Suprapubic skin (tissue), 3 donors: ENCODE data around the gene RAB36.

Experiments used
- POLR2AphosphoS5 ChIP-seq, 3 donors: sonication (generic); formaldehyde crosslinking; IDR thresholded peaks; one replicate each; pipeline ENCODE4 v1.6.1; 2017; ENCODE audit warnings: antibody characterized with exemption in 3 of 3
- TF ChIP-seq, protein P1 (sequence below), 2 donors: fragments of 200-600 bp in 1 of 2; fragments of 450-650 bp in 1 of 2; sonication (generic) in 1 of 2; IDR thresholded peaks; one replicate each; pipeline ENCODE4 v1.5.1; 2016 to 2019; ENCODE audit warnings: antibody characterized with exemption in 2 of 2, mild to moderate bottlenecking in 1 of 2, moderate library complexity in 1 of 2

DNA sequence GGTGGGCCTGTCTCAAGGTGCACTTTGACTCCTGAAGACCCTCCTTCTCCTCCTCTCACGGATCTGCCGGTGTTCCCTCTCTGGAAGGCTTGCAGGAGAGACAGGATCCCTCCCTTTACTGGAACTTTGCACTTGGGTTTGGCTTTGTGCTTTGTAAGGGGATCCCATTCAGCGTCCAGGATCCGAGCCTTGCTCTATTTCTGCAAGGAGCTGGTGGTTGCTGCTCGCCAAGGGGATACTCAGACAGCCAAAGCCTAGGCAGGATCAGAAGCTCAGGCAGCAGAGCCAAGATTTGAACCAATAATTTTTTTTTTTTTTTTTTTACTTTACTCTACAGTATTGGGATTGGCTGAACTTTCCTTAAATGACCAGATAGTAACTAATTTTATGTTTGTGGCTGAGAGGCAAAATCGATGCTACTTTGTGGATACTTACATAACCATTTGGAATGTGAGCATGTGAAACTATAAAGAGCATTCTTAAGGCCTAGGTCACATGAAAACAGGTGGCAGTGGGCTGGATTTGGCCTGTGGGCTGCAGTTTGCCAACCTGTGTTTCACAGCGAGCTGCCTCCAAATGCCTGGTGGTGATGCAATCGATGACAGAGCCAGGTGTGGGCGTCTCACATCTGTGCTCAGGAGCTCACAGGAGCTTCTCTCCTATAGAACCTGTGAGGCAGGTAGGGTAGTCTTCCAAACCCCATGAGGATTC, 60.2 kb downstream of the RAB36 start:
- no peak for TF ChIP-seq POLR2AphosphoS5 (IDR thresholded peaks at IDR 0.05)
- TF ChIP-seq, protein P1, sequence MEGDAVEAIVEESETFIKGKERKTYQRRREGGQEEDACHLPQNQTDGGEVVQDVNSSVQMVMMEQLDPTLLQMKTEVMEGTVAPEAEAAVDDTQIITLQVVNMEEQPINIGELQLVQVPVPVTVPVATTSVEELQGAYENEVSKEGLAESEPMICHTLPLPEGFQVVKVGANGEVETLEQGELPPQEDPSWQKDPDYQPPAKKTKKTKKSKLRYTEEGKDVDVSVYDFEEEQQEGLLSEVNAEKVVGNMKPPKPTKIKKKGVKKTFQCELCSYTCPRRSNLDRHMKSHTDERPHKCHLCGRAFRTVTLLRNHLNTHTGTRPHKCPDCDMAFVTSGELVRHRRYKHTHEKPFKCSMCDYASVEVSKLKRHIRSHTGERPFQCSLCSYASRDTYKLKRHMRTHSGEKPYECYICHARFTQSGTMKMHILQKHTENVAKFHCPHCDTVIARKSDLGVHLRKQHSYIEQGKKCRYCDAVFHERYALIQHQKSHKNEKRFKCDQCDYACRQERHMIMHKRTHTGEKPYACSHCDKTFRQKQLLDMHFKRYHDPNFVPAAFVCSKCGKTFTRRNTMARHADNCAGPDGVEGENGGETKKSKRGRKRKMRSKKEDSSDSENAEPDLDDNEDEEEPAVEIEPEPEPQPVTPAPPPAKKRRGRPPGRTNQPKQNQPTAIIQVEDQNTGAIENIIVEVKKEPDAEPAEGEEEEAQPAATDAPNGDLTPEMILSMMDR (IDR thresholded peaks at IDR 0.05), result no peak
